SU-DHL-6 (cell line): ENCODE results near the gene PPIC.

Source experiments
- H2AFZ ChIP-seq: fragments of 200-600 bp; sonication (generic); 2 replicates; pipeline ENCODE4 v1.6.1; 2014; ENCODE audit warnings: low read depth, mild to moderate bottlenecking, moderate library complexity, mixed read lengths, antibody characterized with exemption, low read length; ENCODE audit not compliant: severe bottlenecking
- H3F3A ChIP-seq: fragments of 200-600 bp; shearing (Covaris generic); 2 replicates; pipeline ENCODE4 v1.6.0; 2016; ENCODE audit warnings: antibody characterized with exemption, mild to moderate bottlenecking; ENCODE audit not compliant: insufficient read depth
- H3K27ac ChIP-seq: fragments of 200-600 bp; sonication (generic); 2 replicates; pipeline ENCODE4 v1.5.1; 2016; ENCODE audit warnings: low read depth, mild to moderate bottlenecking, low read length, moderate library complexity, mixed read lengths
- H3K27me3 ChIP-seq: fragments of 200-600 bp; sonication (generic), shearing (Covaris generic); 2 replicates; pipeline ENCODE4 v1.6.0; 2014; ENCODE audit warnings: mild to moderate bottlenecking, low read length
- H3K36me3 ChIP-seq: fragments of 200-600 bp; sonication (generic); 2 replicates; pipeline ENCODE4 v1.6.1; 2014; ENCODE audit warnings: mild to moderate bottlenecking, low read length, mixed read lengths
- H3K4me2 ChIP-seq: fragments of 300-600, 200-600 bp; shearing (Covaris generic), sonication (generic); 2 replicates; pipeline ENCODE4 v1.6.0; 2014; ENCODE audit warnings: low read length, low read depth, mild to moderate bottlenecking; ENCODE audit not compliant: poor library complexity, severe bottlenecking
- H3K4me3 ChIP-seq: fragments of 200-600 bp; sonication (generic); 2 replicates; pipeline ENCODE4 v1.5.1; 2014; ENCODE audit warnings: antibody characterized with exemption, low read length, mild to moderate bottlenecking, mixed read lengths; ENCODE audit not compliant: insufficient read depth, poor library complexity, severe bottlenecking
- H3K79me2 ChIP-seq: fragments of 200-600 bp; sonication (generic); 2 replicates; pipeline ENCODE4 v1.6.1; 2014; ENCODE audit warnings: mild to moderate bottlenecking, low read length, moderate library complexity; ENCODE audit not compliant: insufficient read depth
- H3K9ac ChIP-seq: fragments of 200-600 bp; sonication (generic); 2 replicates; pipeline ENCODE4 v1.7.0; 2014; ENCODE audit warnings: mild to moderate bottlenecking, low read length
- H3K9me2 ChIP-seq: fragments of 200-600 bp; sonication (generic); replicated peaks from 2 replicates; pipeline ENCODE4 v1.6.1; 2014; ENCODE audit warnings: low read length; ENCODE audit not compliant: insufficient read depth
- H3K9me3 ChIP-seq: fragments of 200-600 bp; sonication (generic); 2 replicates; pipeline ENCODE4 v1.6.1; 2014; ENCODE audit warnings: low read length, mixed read lengths; ENCODE audit not compliant: insufficient read depth
- H4K20me1 ChIP-seq: fragments of 200-600 bp; sonication (generic); 2 replicates; pipeline ENCODE4 v1.6.1; 2014; ENCODE audit warnings: low read depth, mild to moderate bottlenecking, antibody characterized with exemption, low read length, moderate library complexity, mixed read lengths
- EZH2phosphoT487 ChIP-seq: fragments of 200-600 bp; sonication (generic), shearing (Covaris generic); conservative IDR thresholded peaks from 2 replicates; pipeline ENCODE4 v1.6.1; 2018; ENCODE audit warnings: mild to moderate bottlenecking, antibody characterized with exemption, low read length, moderate library complexity, mixed read lengths
- TF ChIP-seq, protein P1 (sequence below): fragments of 200-600 bp; sonication (generic); IDR thresholded peaks from one replicate; pipeline ENCODE4 v1.5.1; 2017; ENCODE audit warnings: antibody characterized with exemption, mild to moderate bottlenecking, low read length, moderate library complexity; ENCODE audit not compliant: insufficient read depth, poor library complexity, severe bottlenecking

Gene PPIC

DNA sequence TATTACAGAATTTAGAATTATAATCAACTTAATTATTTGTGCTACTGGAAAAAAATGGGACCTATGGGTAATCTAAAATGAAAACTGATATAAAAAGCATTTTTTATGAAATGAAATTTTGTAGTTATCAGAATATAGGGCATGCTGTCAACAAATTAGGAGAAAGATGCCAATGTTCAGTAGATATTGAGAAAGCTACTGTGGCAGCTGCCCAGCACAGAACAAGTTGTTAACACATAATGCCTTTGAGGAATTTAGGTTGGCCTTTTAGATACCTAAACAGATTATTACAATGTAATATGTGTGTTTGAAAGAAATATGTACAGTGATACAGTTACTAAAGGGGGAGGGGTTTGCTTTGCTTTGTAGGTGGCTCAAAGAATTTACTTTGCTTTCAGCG is 54.1 kb downstream of the PPIC start:
- H4K20me1 ChIP-seq, result no peaks in the 10 kb centered on the region
- no peak overlapping the region for H3K9ac ChIP-seq
- no peak overlapping the region for H3K27ac ChIP-seq
- TF ChIP-seq EZH2phosphoT487, result no peak
- TF ChIP-seq, protein P1, sequence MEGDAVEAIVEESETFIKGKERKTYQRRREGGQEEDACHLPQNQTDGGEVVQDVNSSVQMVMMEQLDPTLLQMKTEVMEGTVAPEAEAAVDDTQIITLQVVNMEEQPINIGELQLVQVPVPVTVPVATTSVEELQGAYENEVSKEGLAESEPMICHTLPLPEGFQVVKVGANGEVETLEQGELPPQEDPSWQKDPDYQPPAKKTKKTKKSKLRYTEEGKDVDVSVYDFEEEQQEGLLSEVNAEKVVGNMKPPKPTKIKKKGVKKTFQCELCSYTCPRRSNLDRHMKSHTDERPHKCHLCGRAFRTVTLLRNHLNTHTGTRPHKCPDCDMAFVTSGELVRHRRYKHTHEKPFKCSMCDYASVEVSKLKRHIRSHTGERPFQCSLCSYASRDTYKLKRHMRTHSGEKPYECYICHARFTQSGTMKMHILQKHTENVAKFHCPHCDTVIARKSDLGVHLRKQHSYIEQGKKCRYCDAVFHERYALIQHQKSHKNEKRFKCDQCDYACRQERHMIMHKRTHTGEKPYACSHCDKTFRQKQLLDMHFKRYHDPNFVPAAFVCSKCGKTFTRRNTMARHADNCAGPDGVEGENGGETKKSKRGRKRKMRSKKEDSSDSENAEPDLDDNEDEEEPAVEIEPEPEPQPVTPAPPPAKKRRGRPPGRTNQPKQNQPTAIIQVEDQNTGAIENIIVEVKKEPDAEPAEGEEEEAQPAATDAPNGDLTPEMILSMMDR, result no peak
- H3F3A ChIP-seq, result no peaks in the 10 kb centered on the region
- no peak overlapping the region for H3K4me3 ChIP-seq
- no peaks in the 10 kb centered on the region for H3K27me3 ChIP-seq
- no peaks in the 10 kb centered on the region for H3K9me2 ChIP-seq
- no peaks in the 10 kb centered on the region for H3K79me2 ChIP-seq
- no peaks in the 10 kb centered on the region for H3K36me3 ChIP-seq
- no peak overlapping the region for H3K4me2 ChIP-seq
- no peaks in the 10 kb centered on the region for H3K9me3 ChIP-seq
- no peak overlapping the region for H2AFZ ChIP-seq

DNA sequence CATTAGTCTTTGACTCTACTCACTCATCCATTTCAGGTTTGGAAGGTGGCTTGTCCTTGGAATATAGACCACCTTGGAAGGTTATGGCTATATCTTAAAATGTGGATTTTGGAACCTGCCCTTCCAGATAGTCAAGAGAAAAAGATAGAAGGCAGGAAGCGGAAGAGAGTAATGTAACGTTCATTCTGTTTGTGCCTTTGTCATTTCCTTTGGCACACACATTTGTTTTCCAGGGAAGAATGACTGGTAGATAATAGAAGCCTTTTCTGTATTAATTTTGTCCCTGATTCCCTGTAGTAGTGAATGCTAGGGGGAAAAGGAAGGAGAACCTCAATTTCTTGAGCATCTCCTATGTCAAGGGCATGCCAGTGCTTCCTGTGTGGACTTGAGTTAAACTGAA is 54.7 kb downstream of the PPIC start:
- Histone ChIP-seq H3K36me3 (no peaks in the 10 kb centered on the region), H3F3A (no peaks in the 10 kb centered on the region), H3K27me3 (no peaks in the 10 kb centered on the region), H4K20me1 (no peaks in the 10 kb centered on the region), H3K79me2 (no peaks in the 10 kb centered on the region), H3K27ac (no peak overlapping the region), H2AFZ (no peak overlapping the region), H3K9me3 (no peaks in the 10 kb centered on the region), H3K9ac (no peak overlapping the region), H3K9me2 (no peaks in the 10 kb centered on the region), H3K4me2 (no peak overlapping the region), H3K4me3 (no peak overlapping the region)
- TF ChIP-seq EZH2phosphoT487, result no peak
- TF ChIP-seq, protein P1, result no peak

DNA sequence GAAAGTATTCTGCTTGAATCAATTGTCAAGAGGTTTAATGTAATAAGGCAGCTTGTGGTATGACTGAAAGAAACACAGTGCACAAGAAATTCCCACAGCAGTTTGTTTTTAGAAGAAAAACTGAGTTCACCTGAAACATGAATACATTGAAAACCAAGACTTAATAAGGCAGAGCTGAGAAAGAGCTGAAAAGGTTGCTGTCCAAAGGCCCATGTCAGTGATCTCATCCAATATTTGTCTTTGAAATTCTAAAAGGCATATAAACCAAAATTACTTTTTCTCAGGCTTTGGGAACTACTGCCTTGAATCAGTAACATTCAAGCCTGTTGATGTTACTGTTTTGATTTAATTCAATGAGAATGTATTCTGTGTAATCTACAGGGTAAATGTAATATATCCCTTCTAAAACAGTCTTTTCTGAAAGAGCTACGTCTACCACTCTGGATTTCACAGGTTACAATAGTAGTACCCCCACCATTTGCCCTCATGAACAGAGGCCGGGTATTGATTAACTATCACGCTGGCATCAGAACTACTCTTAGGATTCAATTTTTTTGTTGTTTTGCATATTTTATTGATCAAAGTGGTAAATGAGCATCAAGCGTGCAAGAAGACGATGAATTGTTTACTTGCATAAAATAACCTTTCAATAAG is 57.8 kb downstream of the PPIC start:
- no peaks in the 10 kb centered on the region for H3K79me2 ChIP-seq
- no peaks in the 10 kb centered on the region for H3K9me3 ChIP-seq
- H3K36me3 ChIP-seq, result no peaks in the 10 kb centered on the region
- no peak for TF ChIP-seq EZH2phosphoT487
- TF ChIP-seq, protein P1, result no peak
- H3K4me2 ChIP-seq, result no peak overlapping the region
- no peak overlapping the region for H3K9ac ChIP-seq
- no peak overlapping the region for H2AFZ ChIP-seq
- no peak overlapping the region for H3K4me3 ChIP-seq
- H3K27me3 ChIP-seq, result no peaks in the 10 kb centered on the region
- no peaks in the 10 kb centered on the region for H3K9me2 ChIP-seq
- no peak overlapping the region for H3K27ac ChIP-seq
- H4K20me1 ChIP-seq, result no peaks in the 10 kb centered on the region
- no peaks in the 10 kb centered on the region for H3F3A ChIP-seq
